HepG2 (cell line): ENCODE results near the gene ENKUR. TPM values are rescaled to one million over a fixed set of nuclear protein-coding genes. Genes with fewer than 3 reads are reported as not detected.
A peak's percentile ranks its signal among the peaks of the same experiment; 100 is the strongest.

Experiments
- FLYWCH1 ChIP-seq: sonication (generic); formaldehyde crosslinking; IDR thresholded peaks from 2 replicates; pipeline ENCODE4 v1.8.1; 2023; ENCODE audit warnings: mild to moderate bottlenecking, missing genetic modification reagents
- HNRNPK ChIP-seq: fragments of 200-400 bp; formaldehyde crosslinking; IDR thresholded peaks from 2 replicates; pipeline ENCODE4 v1.6.1; 2018; ENCODE audit warnings: low read length, low read depth, moderate library complexity, mild to moderate bottlenecking; ENCODE audit not compliant: poor library complexity, severe bottlenecking
- JUNB ChIP-seq: sonication (generic); formaldehyde crosslinking; IDR thresholded peaks from 2 replicates; pipeline ENCODE4 v1.8.0; 2022; ENCODE audit warnings: missing genetic modification reagents, mild to moderate bottlenecking, borderline replicate concordance
- MXD4 ChIP-seq: IDR thresholded peaks from 2 replicates; pipeline ENCODE4 v1.6.1; 2016; ENCODE audit warnings: mild to moderate bottlenecking, missing biosample characterization, missing genetic modification reagents
- NFATC3 ChIP-seq: sonication (generic); formaldehyde crosslinking; IDR thresholded peaks from 2 replicates; pipeline ENCODE4 v1.5.1; 2020; ENCODE audit warnings: mild to moderate bottlenecking, missing genetic modification reagents
- RELA ChIP-seq: sonication (generic); formaldehyde crosslinking; IDR thresholded peaks from 2 replicates; pipeline ENCODE4 v1.4.0; 2020; ENCODE audit warnings: missing genetic modification reagents
- ZBTB7A ChIP-seq: sonication (generic); formaldehyde crosslinking; IDR thresholded peaks from 2 replicates; pipeline ENCODE4 v1.8.0; 2022; ENCODE audit warnings: mild to moderate bottlenecking, missing genetic modification reagents
- ZC3H13 ChIP-seq: sonication (generic); formaldehyde crosslinking; IDR thresholded peaks from 2 replicates; pipeline ENCODE4 v1.8.1; 2023; ENCODE audit warnings: mild to moderate bottlenecking, missing genetic modification reagents, moderate library complexity
- ZKSCAN5 ChIP-seq: sonication (generic); formaldehyde crosslinking; IDR thresholded peaks from 2 replicates; pipeline ENCODE4 v1.5.1; 2020; ENCODE audit warnings: mild to moderate bottlenecking, missing genetic modification reagents
- ZNF501 ChIP-seq: sonication (generic); formaldehyde crosslinking; IDR thresholded peaks from 2 replicates; pipeline ENCODE4 v1.5.1; 2020; ENCODE audit warnings: mild to moderate bottlenecking, moderate library complexity, missing genetic modification reagents
- ZNF577 ChIP-seq: sonication (generic); formaldehyde crosslinking; IDR thresholded peaks from 2 replicates; pipeline ENCODE4 v1.4.0; 2020; ENCODE audit warnings: mild to moderate bottlenecking, low read depth, missing genetic modification reagents, borderline replicate concordance
- polyA plus RNA-seq, 8 experiments: library from polyadenylated mRNA; depleted of rRNA in 3 of 8; stranded (reverse) in 7 of 8; unstranded in 1 of 8; fragments of >200 nt; fragmentation: Illumina TruSeq in 4 of 8; extraction: Trizol in 4 of 8; gene quantifications; 2 replicates each; pipeline versions ENCODE4 v1.2.1 to v1.2.3, GENCODE V29; 2011 to 2016; ENCODE audit warnings: low read depth in 4 of 8, missing spikeins in 1 of 8, mixed read lengths in 1 of 8; ENCODE audit not compliant: insufficient read depth in 1 of 8
- total RNA-seq, 5 experiments: library from RNA; depleted of rRNA; stranded (reverse); fragments of >200 nt; fragmentation: Illumina TruSeq; extraction: Trizol; gene quantifications; 2 replicates each; pipeline ENCODE4 v1.2.3, GENCODE V29; 2016; ENCODE audit warnings: low read depth in 1 of 5
- TF ChIP-seq, protein P1 (sequence below): sonication (generic); formaldehyde crosslinking; IDR thresholded peaks from 2 replicates; pipeline ENCODE4 v1.5.1; 2020; ENCODE audit warnings: mild to moderate bottlenecking, missing genetic modification reagents
- TF ChIP-seq, protein P2 (sequence below): sonication (generic); formaldehyde crosslinking; IDR thresholded peaks from 2 replicates; pipeline ENCODE4 v1.8.0; 2022; ENCODE audit warnings: low read depth, missing genetic modification reagents
- TF ChIP-seq, protein P3 (sequence below): sonication (generic); formaldehyde crosslinking; IDR thresholded peaks from 2 replicates; pipeline ENCODE4 v1.4.0; 2020; ENCODE audit warnings: mild to moderate bottlenecking, missing genetic modification reagents
- TF ChIP-seq, protein P4 (sequence below): sonication (generic); formaldehyde crosslinking; IDR thresholded peaks from 2 replicates; pipeline ENCODE4 v1.5.0; 2020; ENCODE audit warnings: mild to moderate bottlenecking, missing genetic modification reagents
- TF ChIP-seq, protein P5 (sequence below): sonication (generic); formaldehyde crosslinking; IDR thresholded peaks from 2 replicates; pipeline ENCODE4 v1.4.0; 2020; ENCODE audit warnings: missing genetic modification reagents

The ENKUR gene
- total and polyA plus RNA-seq, 2 of the 13 experiments (the other 11 are each of a cell fraction or from before 2014, with no cell fraction given), result 0.15 TPM

DNA sequence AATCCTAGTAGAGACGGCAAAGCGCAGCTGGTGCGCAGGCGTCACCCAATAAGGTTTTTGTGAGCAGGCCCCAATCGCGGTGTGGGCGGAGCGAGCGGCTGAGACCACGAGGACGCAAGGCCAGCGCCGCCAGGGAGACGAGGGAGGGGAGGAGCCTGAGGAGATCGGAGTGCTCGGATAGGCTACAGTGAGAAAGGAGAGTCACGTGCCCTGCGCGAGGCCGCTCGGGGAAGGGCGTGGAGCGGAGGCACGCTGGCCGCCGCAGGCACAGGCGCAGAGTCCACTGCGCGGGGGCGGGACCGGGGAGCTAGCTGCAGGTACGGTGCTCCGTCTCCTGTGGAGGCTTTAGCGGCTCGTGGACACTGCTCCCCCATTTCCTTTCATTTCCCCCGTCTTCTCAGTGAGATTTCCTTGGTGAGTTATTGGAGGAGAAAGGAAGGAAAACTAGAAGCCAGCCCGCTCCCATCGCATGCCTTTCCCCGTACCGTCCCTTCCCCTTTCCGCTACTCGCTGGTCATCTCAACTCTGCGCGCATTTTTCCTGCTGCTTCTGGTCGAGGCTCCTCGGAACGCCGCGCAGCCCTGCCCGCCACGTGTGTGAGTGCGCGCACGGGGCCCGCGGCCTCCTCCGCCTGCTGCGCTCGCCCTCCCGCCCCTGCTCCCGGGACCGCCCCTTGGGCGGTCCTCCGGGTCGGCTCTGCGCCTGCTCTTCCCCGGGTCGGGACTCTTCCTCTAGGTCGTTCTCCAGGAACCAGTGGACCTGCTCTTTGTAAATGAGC is 607 bp upstream of the ENKUR start, which contains the start of gene THNSL1 (continued):
- TF ChIP-seq ZC3H13 (CRISPR knock-in tag) (peak; percentile 80), RELA (no peak), NFATC3 (CRISPR knock-in tag) (peak; percentile 83), MXD4 (CRISPR knock-in tag) (peak; percentile 93), ZNF501 (CRISPR knock-in tag) (peak; percentile 81; the same call in 1 of the 2 replicates), JUNB (CRISPR knock-in tag) (peak; percentile 85), HNRNPK (no peak), ZNF577 (CRISPR knock-in tag) (no peak; the same call in 1 of the 2 replicates), ZBTB7A (CRISPR knock-in tag) (no peak), FLYWCH1 (CRISPR knock-in tag) (no peak; the same call in 1 of the 2 replicates), ZKSCAN5 (no peak)
- TF ChIP-seq, protein P1, sequence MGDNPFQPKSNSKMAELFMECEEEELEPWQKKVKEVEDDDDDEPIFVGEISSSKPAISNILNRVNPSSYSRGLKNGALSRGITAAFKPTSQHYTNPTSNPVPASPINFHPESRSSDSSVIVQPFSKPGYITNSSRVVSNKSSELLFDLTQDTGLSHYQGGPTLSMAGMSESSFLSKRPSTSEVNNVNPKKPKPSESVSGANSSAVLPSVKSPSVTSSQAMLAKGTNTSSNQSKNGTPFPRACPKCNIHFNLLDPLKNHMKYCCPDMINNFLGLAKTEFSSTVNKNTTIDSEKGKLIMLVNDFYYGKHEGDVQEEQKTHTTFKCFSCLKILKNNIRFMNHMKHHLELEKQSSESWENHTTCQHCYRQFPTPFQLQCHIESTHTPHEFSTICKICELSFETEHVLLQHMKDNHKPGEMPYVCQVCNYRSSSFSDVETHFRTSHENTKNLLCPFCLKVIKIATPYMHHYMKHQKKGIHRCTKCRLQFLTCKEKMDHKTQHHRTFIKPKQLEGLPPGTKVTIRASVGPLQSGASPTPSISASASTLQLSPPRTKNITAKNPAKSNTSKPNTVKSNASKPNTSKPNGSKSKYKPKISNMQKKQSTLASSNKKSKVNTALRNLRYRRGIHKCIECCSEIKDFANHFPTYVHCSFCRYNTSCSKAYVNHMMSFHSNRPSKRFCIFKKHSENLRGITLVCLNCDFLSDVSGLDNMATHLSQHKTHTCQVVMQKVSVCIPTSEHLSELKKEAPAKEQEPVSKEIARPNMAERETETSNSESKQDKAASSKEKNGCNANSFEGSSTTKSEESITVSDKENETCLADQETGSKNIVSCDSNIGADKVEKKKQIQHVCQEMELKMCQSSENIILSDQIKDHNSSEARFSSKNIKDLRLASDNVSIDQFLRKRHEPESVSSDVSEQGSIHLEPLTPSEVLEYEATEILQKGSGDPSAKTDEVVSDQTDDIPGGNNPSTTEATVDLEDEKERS (CRISPR knock-in tag), result peak; percentile 66; the same call in 1 of the 2 replicates
- TF ChIP-seq, protein P2, sequence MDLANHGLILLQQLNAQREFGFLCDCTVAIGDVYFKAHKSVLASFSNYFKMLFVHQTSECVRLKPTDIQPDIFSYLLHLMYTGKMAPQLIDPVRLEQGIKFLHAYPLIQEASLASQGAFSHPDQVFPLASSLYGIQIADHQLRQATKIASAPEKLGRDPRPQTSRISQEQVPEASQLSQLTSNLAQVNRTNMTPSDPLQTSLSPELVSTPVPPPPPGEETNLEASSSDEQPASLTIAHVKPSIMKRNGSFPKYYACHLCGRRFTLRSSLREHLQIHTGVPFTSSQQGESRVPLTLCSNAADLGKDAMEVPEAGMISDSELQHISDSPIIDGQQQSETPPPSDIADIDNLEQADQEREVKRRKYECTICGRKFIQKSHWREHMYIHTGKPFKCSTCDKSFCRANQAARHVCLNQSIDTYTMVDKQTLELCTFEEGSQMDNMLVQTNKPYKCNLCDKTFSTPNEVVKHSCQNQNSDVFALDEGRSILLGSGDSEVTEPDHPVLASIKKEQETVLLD (CRISPR knock-in tag), result peak; percentile 43; the same call in 1 of the 2 replicates
- TF ChIP-seq, protein P3, sequence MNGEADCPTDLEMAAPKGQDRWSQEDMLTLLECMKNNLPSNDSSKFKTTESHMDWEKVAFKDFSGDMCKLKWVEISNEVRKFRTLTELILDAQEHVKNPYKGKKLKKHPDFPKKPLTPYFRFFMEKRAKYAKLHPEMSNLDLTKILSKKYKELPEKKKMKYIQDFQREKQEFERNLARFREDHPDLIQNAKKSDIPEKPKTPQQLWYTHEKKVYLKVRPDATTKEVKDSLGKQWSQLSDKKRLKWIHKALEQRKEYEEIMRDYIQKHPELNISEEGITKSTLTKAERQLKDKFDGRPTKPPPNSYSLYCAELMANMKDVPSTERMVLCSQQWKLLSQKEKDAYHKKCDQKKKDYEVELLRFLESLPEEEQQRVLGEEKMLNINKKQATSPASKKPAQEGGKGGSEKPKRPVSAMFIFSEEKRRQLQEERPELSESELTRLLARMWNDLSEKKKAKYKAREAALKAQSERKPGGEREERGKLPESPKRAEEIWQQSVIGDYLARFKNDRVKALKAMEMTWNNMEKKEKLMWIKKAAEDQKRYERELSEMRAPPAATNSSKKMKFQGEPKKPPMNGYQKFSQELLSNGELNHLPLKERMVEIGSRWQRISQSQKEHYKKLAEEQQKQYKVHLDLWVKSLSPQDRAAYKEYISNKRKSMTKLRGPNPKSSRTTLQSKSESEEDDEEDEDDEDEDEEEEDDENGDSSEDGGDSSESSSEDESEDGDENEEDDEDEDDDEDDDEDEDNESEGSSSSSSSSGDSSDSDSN (CRISPR knock-in tag), result peak; percentile 87
- TF ChIP-seq, protein P4, sequence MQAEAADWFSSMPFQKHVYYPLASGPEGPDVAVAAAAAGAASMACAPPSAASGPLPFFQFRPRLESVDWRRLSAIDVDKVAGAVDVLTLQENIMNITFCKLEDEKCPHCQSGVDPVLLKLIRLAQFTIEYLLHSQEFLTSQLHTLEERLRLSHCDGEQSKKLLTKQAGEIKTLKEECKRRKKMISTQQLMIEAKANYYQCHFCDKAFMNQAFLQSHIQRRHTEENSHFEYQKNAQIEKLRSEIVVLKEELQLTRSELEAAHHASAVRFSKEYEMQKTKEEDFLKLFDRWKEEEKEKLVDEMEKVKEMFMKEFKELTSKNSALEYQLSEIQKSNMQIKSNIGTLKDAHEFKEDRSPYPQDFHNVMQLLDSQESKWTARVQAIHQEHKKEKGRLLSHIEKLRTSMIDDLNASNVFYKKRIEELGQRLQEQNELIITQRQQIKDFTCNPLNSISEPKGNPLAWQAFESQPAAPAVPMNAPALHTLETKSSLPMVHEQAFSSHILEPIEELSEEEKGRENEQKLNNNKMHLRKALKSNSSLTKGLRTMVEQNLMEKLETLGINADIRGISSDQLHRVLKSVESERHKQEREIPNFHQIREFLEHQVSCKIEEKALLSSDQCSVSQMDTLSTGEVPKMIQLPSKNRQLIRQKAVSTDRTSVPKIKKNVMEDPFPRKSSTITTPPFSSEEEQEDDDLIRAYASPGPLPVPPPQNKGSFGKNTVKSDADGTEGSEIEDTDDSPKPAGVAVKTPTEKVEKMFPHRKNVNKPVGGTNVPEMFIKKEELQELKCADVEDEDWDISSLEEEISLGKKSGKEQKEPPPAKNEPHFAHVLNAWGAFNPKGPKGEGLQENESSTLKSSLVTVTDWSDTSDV (CRISPR knock-in tag), result peak; percentile 90
- TF ChIP-seq, protein P5, sequence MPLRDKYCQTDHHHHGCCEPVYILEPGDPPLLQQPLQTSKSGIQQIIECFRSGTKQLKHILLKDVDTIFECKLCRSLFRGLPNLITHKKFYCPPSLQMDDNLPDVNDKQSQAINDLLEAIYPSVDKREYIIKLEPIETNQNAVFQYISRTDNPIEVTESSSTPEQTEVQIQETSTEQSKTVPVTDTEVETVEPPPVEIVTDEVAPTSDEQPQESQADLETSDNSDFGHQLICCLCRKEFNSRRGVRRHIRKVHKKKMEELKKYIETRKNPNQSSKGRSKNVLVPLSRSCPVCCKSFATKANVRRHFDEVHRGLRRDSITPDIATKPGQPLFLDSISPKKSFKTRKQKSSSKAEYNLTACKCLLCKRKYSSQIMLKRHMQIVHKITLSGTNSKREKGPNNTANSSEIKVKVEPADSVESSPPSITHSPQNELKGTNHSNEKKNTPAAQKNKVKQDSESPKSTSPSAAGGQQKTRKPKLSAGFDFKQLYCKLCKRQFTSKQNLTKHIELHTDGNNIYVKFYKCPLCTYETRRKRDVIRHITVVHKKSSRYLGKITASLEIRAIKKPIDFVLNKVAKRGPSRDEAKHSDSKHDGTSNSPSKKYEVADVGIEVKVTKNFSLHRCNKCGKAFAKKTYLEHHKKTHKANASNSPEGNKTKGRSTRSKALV (CRISPR knock-in tag), result peak; percentile 77; the same call in 1 of the 2 replicates
